Measurements from ENCODE around the gene SMIM35. TPM values are rescaled to one million over a fixed set of nuclear protein-coding genes. Genes with fewer than 3 reads are reported as not detected.

The SMIM35 gene
- total and polyA plus RNA-seq, 9 donors: 0.08 TPM; not detected in 8

GRCh38 chr11:118111744-118112035 lies 24.9 kb upstream of the SMIM35 start:
- no peak for DNase-seq
- no peaks in the 10 kb centered on the region for H3K27me3 ChIP-seq
- H3K9me3 ChIP-seq: no peaks in the 10 kb centered on the region
- WGBS, 3 donors: 66 to 74% (median 73%) methylated on average over 6 of the region's 6 CpGs
- intact Hi-C loops (cut with DNase I): no loop called here
- no peak overlapping the region for H3K27ac ChIP-seq
- H3K36me3 ChIP-seq: no peaks in the 10 kb centered on the region
- H3K4me3 ChIP-seq: no peak overlapping the region
- H3K4me1 ChIP-seq (ENCODE audit: insufficient read depth): no peaks in the 10 kb centered on the region
- TF ChIP-seq EP300 (IDR thresholded peaks at IDR 0.05): no peak
- no peak for TF ChIP-seq CTCF (IDR thresholded peaks at IDR 0.05)
- no peak for TF ChIP-seq POLR2A (IDR thresholded peaks at IDR 0.05)

- H3K4me3 ChIP-seq: no peak overlapping the region
- DNase-seq: no peak
- H3K27me3 ChIP-seq: no peaks in the 10 kb centered on the region
- intact Hi-C loops (cut with DNase I): no loop called here
- TF ChIP-seq CTCF (IDR thresholded peaks at IDR 0.05): no peak
- TF ChIP-seq POLR2A (IDR thresholded peaks at IDR 0.05): no peak
- TF ChIP-seq EP300 (IDR thresholded peaks at IDR 0.05): no peak
- no peaks in the 10 kb centered on the region for H3K4me1 ChIP-seq (ENCODE audit: insufficient read depth)
- no peaks in the 10 kb centered on the region for H3K36me3 ChIP-seq
- no peaks in the 10 kb centered on the region for H3K9me3 ChIP-seq
- no peak overlapping the region for H3K27ac ChIP-seq
- 24 to 40% (median 25%) methylated on average over 8 of the region's 8 CpGs for WGBS, 3 donors
Measured at GRCh38 chr11:118111019-118111743, 24.4 kb upstream of the SMIM35 start.

- Histone ChIP-seq H3K36me3 (no peaks in the 10 kb centered on the region), H3K4me1 (ENCODE audit: insufficient read depth) (no peaks in the 10 kb centered on the region), H3K27ac (no peak overlapping the region), H3K27me3 (no peaks in the 10 kb centered on the region), H3K4me3 (no peak overlapping the region), H3K9me3 (no peaks in the 10 kb centered on the region)
- WGBS, 3 donors: 56 to 65% (median 58%) methylated on average over 2 of the region's 2 CpGs
- DNase-seq: no peak
- TF ChIP-seq POLR2A (IDR thresholded peaks at IDR 0.05) (no peak), EP300 (IDR thresholded peaks at IDR 0.05) (no peak), CTCF (IDR thresholded peaks at IDR 0.05) (no peak)
- intact Hi-C loops (cut with DNase I): no loop called here
Measured at GRCh38 chr11:118109231-118109630, 22.5 kb upstream of the SMIM35 start.

GRCh38 chr11:118108513-118108912 lies 21.8 kb upstream of the SMIM35 start:
- no peak overlapping the region for H3K4me3 ChIP-seq
- H3K27ac ChIP-seq: no peak overlapping the region
- H3K27me3 ChIP-seq: no peaks in the 10 kb centered on the region
- TF ChIP-seq CTCF (IDR thresholded peaks at IDR 0.05): no peak
- no peak for TF ChIP-seq POLR2A (IDR thresholded peaks at IDR 0.05)
- TF ChIP-seq EP300 (IDR thresholded peaks at IDR 0.05): no peak
- no peaks in the 10 kb centered on the region for H3K36me3 ChIP-seq
- DNase-seq: no peak
- WGBS, 3 donors: 58 to 68% (median 60%) methylated on average over 5 of the region's 5 CpGs
- H3K4me1 ChIP-seq (ENCODE audit: insufficient read depth): no peaks in the 10 kb centered on the region
- H3K9me3 ChIP-seq: no peaks in the 10 kb centered on the region
- intact Hi-C loops (cut with DNase I): no loop called here
